ENCODE results near the gene ZBTB7B.

GRCh38 chr1:154990276-154990675, 12.3 kb upstream of the ZBTB7B start:
- TF ChIP-seq CTCF (conservative IDR thresholded peaks at IDR 0.05) (no peak), EZH2 (IDR thresholded peaks at IDR 0.05; ENCODE audit: low read depth) (no peak)

Data from PC-9 (cell line).